Neutrophil (primary cell): ENCODE results near the gene PCDH1.
A peak's percentile ranks its signal among the peaks of the same experiment; 100 is the strongest.

Experiments
- H3K27ac ChIP-seq: fragments of 200-600 bp; sonication (generic); 2 replicates; pipeline ENCODE4 v1.5.1; 2016; ENCODE audit warnings: mild to moderate bottlenecking, moderate library complexity
- H3K27me3 ChIP-seq: fragments of 200-600 bp; sonication (generic); 2 replicates; pipeline ENCODE4 v1.6.0; 2016; ENCODE audit warnings: mild to moderate bottlenecking
- H3K36me3 ChIP-seq: fragments of 200-600 bp; sonication (generic); 2 replicates; pipeline ENCODE4 v1.5.1; 2017
- H3K4me1 ChIP-seq, 2 experiments: fragments of 200-600 bp in 1 of 2; sonication (generic) in 1 of 2; 1 replicate in 1 of 2; 2 replicates in 1 of 2; pipeline versions ENCODE4 v1.5.1 to v1.6.1; 2013 to 2016; ENCODE audit warnings: low read depth in 1 of 2, low read length in 1 of 2, mild to moderate bottlenecking in 1 of 2, moderate library complexity in 1 of 2; ENCODE audit not compliant: control insufficient read depth in 1 of 2, insufficient read depth in 1 of 2
- H3K4me3 ChIP-seq, 2 experiments: fragments of 200-600 bp in 1 of 2; sonication (generic) in 1 of 2; 1 replicate in 1 of 2; 2 replicates in 1 of 2; pipeline ENCODE4 v1.5.1; 2013 to 2016; ENCODE audit warnings: low read depth in 1 of 2, low read length in 1 of 2, mild to moderate bottlenecking in 1 of 2, moderate library complexity in 1 of 2
- H3K9me3 ChIP-seq: fragments of 200-600 bp; sonication (generic); 2 replicates; pipeline ENCODE4 v1.5.1; 2016
- TF ChIP-seq, protein P1 (sequence below): fragments of 200-600 bp; sonication (generic); IDR thresholded peaks from 2 replicates; pipeline ENCODE4 v1.5.1; 2016; ENCODE audit warnings: antibody characterized with exemption

The PCDH1 gene

DNA sequence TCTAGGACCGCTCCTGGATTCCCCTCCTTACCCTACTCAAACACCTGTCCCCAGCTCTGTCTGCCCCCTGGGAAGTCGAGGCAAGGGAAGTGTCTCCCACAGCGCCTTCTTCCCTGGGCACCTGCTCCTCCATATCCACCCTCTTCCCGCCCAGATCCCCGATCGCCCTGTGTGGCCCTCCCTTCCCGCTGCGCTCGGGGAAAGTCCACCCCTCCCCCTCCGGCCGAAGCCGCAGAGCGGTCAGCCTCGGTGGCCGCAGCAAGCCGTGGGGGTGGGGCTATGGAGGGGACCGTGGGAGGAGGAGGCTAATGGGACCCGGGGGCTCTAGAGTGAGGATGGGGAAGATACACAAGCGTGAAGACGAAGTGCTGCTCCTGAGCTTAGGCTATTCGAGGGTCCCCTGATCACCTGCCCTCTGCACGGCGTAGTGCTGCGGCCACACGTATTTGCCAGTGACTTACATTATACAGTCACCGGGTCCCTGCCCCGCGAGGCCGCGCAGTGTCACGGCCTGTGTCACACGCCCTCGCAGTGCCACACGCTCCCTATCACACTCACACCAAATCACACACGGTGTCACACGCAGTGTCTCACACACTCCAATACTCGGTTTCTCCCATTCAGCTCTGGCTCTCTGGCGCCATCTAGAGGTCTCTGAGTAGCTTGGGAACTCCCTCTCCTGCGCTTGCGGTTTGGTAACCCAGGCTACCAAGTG, 658 bp upstream of the PCDH1 start:
- TF ChIP-seq, protein P1, sequence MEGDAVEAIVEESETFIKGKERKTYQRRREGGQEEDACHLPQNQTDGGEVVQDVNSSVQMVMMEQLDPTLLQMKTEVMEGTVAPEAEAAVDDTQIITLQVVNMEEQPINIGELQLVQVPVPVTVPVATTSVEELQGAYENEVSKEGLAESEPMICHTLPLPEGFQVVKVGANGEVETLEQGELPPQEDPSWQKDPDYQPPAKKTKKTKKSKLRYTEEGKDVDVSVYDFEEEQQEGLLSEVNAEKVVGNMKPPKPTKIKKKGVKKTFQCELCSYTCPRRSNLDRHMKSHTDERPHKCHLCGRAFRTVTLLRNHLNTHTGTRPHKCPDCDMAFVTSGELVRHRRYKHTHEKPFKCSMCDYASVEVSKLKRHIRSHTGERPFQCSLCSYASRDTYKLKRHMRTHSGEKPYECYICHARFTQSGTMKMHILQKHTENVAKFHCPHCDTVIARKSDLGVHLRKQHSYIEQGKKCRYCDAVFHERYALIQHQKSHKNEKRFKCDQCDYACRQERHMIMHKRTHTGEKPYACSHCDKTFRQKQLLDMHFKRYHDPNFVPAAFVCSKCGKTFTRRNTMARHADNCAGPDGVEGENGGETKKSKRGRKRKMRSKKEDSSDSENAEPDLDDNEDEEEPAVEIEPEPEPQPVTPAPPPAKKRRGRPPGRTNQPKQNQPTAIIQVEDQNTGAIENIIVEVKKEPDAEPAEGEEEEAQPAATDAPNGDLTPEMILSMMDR: peak; percentile 81
- peaks cover 16 to 17% of the 10 kb centered on the region in 2 experiments for H3K4me1 ChIP-seq
- peaks cover 100% of the 10 kb centered on the region for H3K27me3 ChIP-seq
- no peaks in the 10 kb centered on the region for H3K9me3 ChIP-seq
- peak overlapping the region; percentile 33 to 34 for H3K4me3 ChIP-seq
- no peak overlapping the region for H3K27ac ChIP-seq
- H3K36me3 ChIP-seq: no peaks in the 10 kb centered on the region

DNA sequence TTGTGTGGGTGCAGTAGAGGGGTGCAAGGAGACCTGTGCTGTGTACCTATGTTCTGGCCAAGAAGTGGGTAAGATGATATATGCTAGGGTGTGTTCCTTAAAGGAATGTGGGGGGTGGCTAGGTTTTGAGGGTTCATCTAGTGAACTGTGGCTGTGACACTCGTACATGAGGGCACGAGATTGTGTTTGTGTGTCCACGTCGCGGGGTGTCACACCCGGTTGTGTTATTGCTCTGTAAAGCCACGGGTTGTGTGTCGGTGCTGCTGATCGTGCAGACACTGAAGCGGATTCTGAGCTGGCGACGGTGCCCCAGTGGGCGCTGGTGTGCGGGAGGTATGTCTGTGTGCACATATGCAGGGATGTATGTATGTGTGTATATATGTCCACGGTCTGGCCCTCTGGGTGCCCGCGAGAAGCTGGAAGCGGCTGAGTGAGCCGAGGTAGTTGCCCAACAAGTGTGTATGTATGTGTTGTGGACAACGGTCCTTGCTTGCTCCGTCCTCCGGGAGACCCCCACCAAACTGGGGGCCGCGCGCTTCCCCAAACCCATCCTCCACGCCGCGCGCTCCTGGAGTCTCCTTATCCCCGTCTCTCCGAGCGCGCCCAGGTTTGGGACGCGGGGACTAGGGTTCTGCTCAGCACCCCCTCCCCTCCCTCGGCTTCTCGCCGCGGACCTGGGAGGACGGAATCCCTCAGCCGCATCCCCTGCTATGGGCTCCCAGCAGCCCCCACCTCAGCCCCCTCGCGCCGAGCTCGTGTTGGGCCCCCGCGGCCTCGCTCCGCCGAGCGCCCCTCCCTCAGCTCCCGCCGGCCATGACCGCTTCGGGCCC, 639 bp downstream of the PCDH1 start:
- peaks cover 99% of the 10 kb centered on the region for H3K27me3 ChIP-seq
- H3K4me3 ChIP-seq: peak overlapping the region in 1 of 2 experiments; percentile 35
- no peak overlapping the region for H3K27ac ChIP-seq
- TF ChIP-seq, protein P1: no peak
- H3K36me3 ChIP-seq: no peaks in the 10 kb centered on the region
- peaks cover 16 to 17% of the 10 kb centered on the region in 2 experiments for H3K4me1 ChIP-seq
- no peaks in the 10 kb centered on the region for H3K9me3 ChIP-seq

DNA sequence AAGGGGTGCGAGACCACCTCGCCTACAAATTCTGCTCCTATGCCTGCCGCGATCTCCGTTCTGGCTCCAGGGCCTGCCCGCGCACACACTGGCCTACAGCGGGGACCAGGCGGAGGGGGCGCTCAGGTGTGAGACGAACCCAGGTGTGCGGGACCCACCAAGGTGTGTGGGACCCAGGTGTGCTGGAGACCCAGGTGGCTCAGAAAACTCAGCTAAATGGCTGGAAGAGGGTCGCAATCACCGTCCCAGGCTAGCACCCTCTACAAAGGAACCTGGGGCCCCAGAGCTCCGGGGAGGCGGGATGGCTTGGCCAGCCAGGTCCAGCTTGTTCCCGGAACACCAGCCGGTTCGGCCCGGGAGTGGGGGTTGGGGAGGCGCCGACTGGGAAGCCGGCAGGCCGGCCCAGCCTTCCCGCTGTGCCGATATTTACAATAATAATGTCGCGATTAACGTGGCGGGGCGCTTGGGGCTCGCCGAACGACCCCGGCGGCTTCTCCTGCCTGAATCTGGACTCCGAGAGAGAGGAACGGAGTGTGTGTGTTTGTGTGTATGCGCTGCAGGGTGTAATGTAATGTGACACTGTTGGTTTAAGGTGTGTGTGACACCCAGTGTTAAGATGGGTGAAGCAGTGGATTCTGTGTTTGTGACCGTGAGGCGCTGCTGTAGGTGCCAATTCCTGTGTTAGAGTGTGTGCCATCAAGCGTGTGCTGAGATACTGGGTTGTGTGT, 1.4 kb downstream of the PCDH1 start:
- Histone ChIP-seq H3K4me3 (no peak overlapping the region), H3K27me3 (peaks cover 99% of the 10 kb centered on the region)

DNA sequence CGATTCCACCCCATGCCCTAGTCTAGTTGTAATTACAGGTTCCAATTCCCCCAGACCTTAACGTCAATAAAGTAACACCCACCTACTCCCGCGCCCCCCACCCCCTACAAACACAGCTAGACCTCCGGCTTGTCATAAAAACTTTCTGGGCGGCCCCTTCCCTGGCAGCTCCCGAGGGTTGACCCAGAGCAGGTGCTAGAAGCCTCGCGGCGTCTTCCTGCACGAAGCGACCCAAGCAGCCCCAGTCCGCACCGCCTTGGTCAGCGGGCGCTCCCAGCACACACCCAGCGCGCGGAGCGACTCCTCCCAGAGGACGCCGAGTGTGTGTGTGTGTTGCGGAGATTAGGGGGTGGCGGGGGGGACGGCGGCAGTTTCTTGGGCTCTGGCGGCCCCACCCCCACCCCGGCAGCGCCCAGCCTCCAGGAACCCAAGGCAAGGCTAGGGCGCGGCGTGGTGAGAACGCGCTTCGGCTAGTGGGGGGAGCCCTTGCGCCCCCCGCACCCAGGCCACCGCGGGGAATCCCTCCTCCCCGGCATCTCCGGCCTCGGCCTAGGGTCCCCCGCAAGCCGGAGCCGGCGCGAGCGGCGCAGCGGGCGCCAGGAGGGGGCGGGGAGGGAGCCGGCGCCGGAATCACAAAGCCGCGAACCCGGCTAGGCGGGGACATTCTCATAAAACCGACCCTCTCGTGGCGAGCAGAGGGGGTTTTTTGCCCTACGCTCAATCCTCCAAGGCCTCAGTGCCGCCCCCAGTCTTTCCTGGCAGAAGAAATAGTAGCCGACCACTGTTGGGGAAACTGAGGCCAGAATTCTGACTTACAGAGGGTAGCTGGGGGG, 2.2 kb downstream of the PCDH1 start:
- TF ChIP-seq, protein P1: no peak
- Histone ChIP-seq H3K4me3 (no peak overlapping the region), H3K27ac (no peak overlapping the region), H3K4me1 (peaks cover 16 to 17% of the 10 kb centered on the region in 2 experiments), H3K27me3 (peaks cover 99% of the 10 kb centered on the region), H3K36me3 (no peaks in the 10 kb centered on the region), H3K9me3 (no peaks in the 10 kb centered on the region)

More for the DNA sequence above, 1.4 kb downstream of the PCDH1 start:
- TF ChIP-seq, protein P1: no peak
- peaks cover 16 to 17% of the 10 kb centered on the region in 2 experiments for H3K4me1 ChIP-seq
- no peaks in the 10 kb centered on the region for H3K9me3 ChIP-seq
- no peaks in the 10 kb centered on the region for H3K36me3 ChIP-seq
- no peak overlapping the region for H3K27ac ChIP-seq
